Neural cell (in vitro differentiated cells): Measurements from ENCODE around the gene GLT8D1. TPM values are rescaled to one million over a fixed set of nuclear protein-coding genes. Genes with fewer than 3 reads are reported as not detected.

Experiments used
- H2AFZ ChIP-seq: fragments of 200-600, 300-800 bp; sonication (generic), shearing (Covaris generic); 2 replicates; pipeline ENCODE4 v1.6.0; 2014; ENCODE audit warnings: low read depth, mild to moderate bottlenecking, antibody characterized with exemption, low read length, moderate library complexity
- H3F3A ChIP-seq: fragments of 200-600 bp; shearing (Covaris generic); 2 replicates; pipeline ENCODE4 v1.6.1; 2016; ENCODE audit warnings: mild to moderate bottlenecking, moderate library complexity, mixed read lengths, antibody characterized with exemption, low read length; ENCODE audit not compliant: insufficient read depth, poor library complexity, severe bottlenecking
- H3K27ac ChIP-seq: fragments of 200-600, 300-800 bp; sonication (generic), shearing (Covaris generic); 2 replicates; pipeline ENCODE4 v1.5.1; 2014; ENCODE audit warnings: mild to moderate bottlenecking, low read length, moderate library complexity
- H3K27me3 ChIP-seq: fragments of 300-800, 200-600 bp; sonication (generic), shearing (Covaris generic); 2 replicates; pipeline ENCODE4 v1.6.0; 2014; ENCODE audit warnings: mild to moderate bottlenecking, low read depth, low read length, moderate library complexity; ENCODE audit not compliant: insufficient read depth
- H3K36me3 ChIP-seq: fragments of 300-800, 200-600 bp; sonication (generic), shearing (Covaris generic); 2 replicates; pipeline ENCODE4 v1.5.1; 2014; ENCODE audit warnings: mild to moderate bottlenecking, antibody characterized with exemption, low read length, moderate library complexity; ENCODE audit not compliant: insufficient read depth
- H3K4me2 ChIP-seq: fragments of 300-800, 200-600 bp; sonication (generic), shearing (Covaris generic); 2 replicates; pipeline ENCODE4 v1.6.0; 2014; ENCODE audit warnings: mild to moderate bottlenecking, low read length
- H3K4me3 ChIP-seq: fragments of 300-800, 200-600 bp; sonication (generic), shearing (Covaris generic); 2 replicates; pipeline ENCODE4 v1.5.1; 2014; ENCODE audit warnings: mild to moderate bottlenecking, low read length, moderate library complexity
- H3K79me2 ChIP-seq: fragments of 200-600 bp; shearing (Covaris generic); replicated peaks from 2 replicates; pipeline ENCODE4 v1.6.0; 2014; ENCODE audit warnings: mild to moderate bottlenecking, low read length, moderate library complexity; ENCODE audit not compliant: insufficient read depth
- H3K9ac ChIP-seq: fragments of 300-800, 200-600 bp; sonication (generic), shearing (Covaris generic); 2 replicates; pipeline ENCODE4 v1.6.1; 2016; ENCODE audit warnings: mild to moderate bottlenecking, low read length, mixed read lengths
- H3K9me2 ChIP-seq: fragments of 200-600 bp; shearing (Covaris generic); 2 replicates; pipeline ENCODE4 v1.6.1; 2016; ENCODE audit warnings: mild to moderate bottlenecking, low read length, mixed read lengths; ENCODE audit not compliant: insufficient read depth
- H3K9me3 ChIP-seq: fragments of 200-600, 300-800 bp; sonication (generic), shearing (Covaris generic); 2 replicates; pipeline ENCODE4 v1.6.1; 2016; ENCODE audit warnings: mild to moderate bottlenecking, mixed run types, low read length, moderate library complexity, mixed read lengths
- H4K20me1 ChIP-seq: fragments of 200-600 bp; shearing (Covaris generic); 2 replicates; pipeline ENCODE4 v1.6.1; 2016; ENCODE audit warnings: mild to moderate bottlenecking, mixed run types; ENCODE audit not compliant: insufficient read depth
- CTCF ChIP-seq: fragments of 450-650 bp; IDR thresholded peaks from 2 replicates; pipeline ENCODE4 v1.5.1; 2014; ENCODE audit warnings: antibody characterized with exemption, mild to moderate bottlenecking, moderate library complexity; ENCODE audit not compliant: poor library complexity, severe bottlenecking
- EP300 ChIP-seq: fragments of 450-650 bp; conservative IDR thresholded peaks from 2 replicates; pipeline ENCODE4 v1.6.1; 2014; ENCODE audit warnings: antibody characterized with exemption, mild to moderate bottlenecking, moderate library complexity; ENCODE audit not compliant: poor library complexity, severe bottlenecking
- EZH2 ChIP-seq: fragments of 200-600, 300-800 bp; shearing (Covaris generic), sonication (generic); IDR thresholded peaks from 2 replicates; pipeline ENCODE4 v1.6.1; 2014; ENCODE audit warnings: antibody characterized with exemption, low read length, borderline replicate concordance, mild to moderate bottlenecking; ENCODE audit not compliant: insufficient read depth, poor library complexity, severe bottlenecking
- MXI1 ChIP-seq: fragments of 450-650 bp; conservative IDR thresholded peaks from 2 replicates; pipeline ENCODE4 v1.6.1; 2014; ENCODE audit warnings: antibody characterized with exemption, mild to moderate bottlenecking; ENCODE audit not compliant: poor library complexity, severe bottlenecking
- POLR2AphosphoS5 ChIP-seq: IDR thresholded peaks from 2 replicates; pipeline ENCODE4 v1.6.1; 2012
- RAD21 ChIP-seq: fragments of 450-650 bp; conservative IDR thresholded peaks from 2 replicates; pipeline ENCODE4 v1.6.1; 2014; ENCODE audit warnings: antibody characterized with exemption, mild to moderate bottlenecking, moderate library complexity
- SMC3 ChIP-seq: fragments of 450-650 bp; conservative IDR thresholded peaks from 2 replicates; pipeline ENCODE4 v1.6.1; 2014; ENCODE audit warnings: antibody characterized with exemption, mild to moderate bottlenecking, moderate library complexity; ENCODE audit not compliant: poor library complexity
- TAF1 ChIP-seq: IDR thresholded peaks from 2 replicates; pipeline ENCODE4 v1.6.1; 2012; ENCODE audit warnings: low read depth
- polyA plus RNA-seq: library from polyadenylated mRNA; depleted of rRNA; stranded (reverse); fragments of >200 nt; gene quantifications from 2 replicates; pipeline ENCODE4 v1.2.3, GENCODE V29; 2014
- TF ChIP-seq, protein P1 (sequence below): IDR thresholded peaks from 2 replicates; pipeline ENCODE4 v1.6.1; 2012; ENCODE audit warnings: borderline replicate concordance

GLT8D1 gene
- polyA plus RNA-seq, 1 donor from 2014 or later, result 182 TPM

DNA sequence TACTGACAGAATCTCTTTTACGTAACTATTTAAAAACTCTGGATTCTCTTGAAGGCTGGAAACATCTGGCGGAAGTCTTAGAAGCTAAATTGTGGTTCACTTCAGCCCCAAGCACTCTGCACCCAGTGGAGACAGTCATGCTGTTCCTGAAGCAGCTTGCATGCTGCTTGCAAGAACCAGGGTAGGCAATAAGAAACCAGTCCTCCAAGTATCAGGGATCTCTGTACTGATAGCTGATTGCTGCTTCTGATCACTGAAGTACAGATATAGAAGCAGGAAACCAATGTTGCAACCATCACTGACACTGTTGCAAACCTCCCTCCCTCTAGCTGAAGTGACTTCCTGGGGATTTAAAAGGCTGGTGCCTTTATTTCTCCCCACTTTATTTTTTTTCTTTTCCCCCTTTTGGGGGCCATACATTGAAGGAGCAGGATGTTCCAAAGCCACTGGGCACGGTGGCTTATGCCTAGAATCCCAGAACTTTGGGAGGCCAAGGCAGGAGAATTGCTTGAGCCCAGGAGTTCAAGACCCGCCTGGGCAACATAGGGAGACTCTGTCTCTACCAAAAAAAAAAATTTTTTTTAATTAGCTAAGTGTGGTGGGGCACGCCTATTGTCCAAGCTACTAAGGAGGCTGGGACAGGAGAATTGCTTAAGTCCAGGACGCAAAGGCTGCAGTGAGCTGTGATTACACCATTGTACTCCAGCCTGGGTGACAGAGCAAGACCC is 15.6 kb upstream of the GLT8D1 start:
- no peak overlapping the region for H3K9ac ChIP-seq
- H3K4me3 ChIP-seq, result no peak overlapping the region
- H3K4me2 ChIP-seq, result no peak overlapping the region
- H2AFZ ChIP-seq, result no peak overlapping the region
- H3K36me3 ChIP-seq, result no peaks in the 10 kb centered on the region
- H3K9me3 ChIP-seq, result no peaks in the 10 kb centered on the region
- no peaks in the 10 kb centered on the region for H3F3A ChIP-seq
- H3K9me2 ChIP-seq, result no peaks in the 10 kb centered on the region
- H3K27ac ChIP-seq, result no peak overlapping the region
- H3K27me3 ChIP-seq, result no peaks in the 10 kb centered on the region
- TF ChIP-seq EZH2 (no peak), RAD21 (no peak), MXI1 (no peak), EP300 (no peak), CTCF (no peak), POLR2AphosphoS5 (no peak), TAF1 (no peak), SMC3 (no peak)
- TF ChIP-seq, protein P1, sequence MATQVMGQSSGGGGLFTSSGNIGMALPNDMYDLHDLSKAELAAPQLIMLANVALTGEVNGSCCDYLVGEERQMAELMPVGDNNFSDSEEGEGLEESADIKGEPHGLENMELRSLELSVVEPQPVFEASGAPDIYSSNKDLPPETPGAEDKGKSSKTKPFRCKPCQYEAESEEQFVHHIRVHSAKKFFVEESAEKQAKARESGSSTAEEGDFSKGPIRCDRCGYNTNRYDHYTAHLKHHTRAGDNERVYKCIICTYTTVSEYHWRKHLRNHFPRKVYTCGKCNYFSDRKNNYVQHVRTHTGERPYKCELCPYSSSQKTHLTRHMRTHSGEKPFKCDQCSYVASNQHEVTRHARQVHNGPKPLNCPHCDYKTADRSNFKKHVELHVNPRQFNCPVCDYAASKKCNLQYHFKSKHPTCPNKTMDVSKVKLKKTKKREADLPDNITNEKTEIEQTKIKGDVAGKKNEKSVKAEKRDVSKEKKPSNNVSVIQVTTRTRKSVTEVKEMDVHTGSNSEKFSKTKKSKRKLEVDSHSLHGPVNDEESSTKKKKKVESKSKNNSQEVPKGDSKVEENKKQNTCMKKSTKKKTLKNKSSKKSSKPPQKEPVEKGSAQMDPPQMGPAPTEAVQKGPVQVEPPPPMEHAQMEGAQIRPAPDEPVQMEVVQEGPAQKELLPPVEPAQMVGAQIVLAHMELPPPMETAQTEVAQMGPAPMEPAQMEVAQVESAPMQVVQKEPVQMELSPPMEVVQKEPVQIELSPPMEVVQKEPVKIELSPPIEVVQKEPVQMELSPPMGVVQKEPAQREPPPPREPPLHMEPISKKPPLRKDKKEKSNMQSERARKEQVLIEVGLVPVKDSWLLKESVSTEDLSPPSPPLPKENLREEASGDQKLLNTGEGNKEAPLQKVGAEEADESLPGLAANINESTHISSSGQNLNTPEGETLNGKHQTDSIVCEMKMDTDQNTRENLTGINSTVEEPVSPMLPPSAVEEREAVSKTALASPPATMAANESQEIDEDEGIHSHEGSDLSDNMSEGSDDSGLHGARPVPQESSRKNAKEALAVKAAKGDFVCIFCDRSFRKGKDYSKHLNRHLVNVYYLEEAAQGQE, result no peak
- no peaks in the 10 kb centered on the region for H3K79me2 ChIP-seq
- H4K20me1 ChIP-seq, result no peaks in the 10 kb centered on the region

DNA sequence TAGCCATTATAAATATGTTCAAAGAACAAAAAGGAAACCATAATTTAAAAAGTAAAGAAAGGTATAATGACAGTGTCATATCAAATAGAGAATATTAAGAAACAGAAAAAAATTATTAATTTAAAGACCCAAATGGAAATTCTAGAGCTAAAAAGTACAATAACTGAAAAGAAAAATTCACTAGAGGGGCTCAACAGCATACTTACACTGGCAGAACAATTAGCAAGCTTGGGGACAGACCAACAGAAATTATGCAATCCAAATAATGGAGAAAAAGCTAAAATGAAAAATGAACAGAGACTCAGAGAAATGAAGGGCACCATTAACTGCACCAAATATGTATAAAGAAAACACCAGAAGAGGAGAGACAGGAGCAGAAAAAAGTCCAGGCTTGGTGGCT is 14.0 kb upstream of the GLT8D1 start:
- Histone ChIP-seq H3K9me2 (no peaks in the 10 kb centered on the region), H3K9me3 (no peaks in the 10 kb centered on the region), H3K36me3 (no peaks in the 10 kb centered on the region), H3K27me3 (no peaks in the 10 kb centered on the region), H3K9ac (no peak overlapping the region), H3K27ac (no peak overlapping the region), H2AFZ (no peak overlapping the region), H3K4me2 (no peak overlapping the region), H3K4me3 (no peak overlapping the region), H3F3A (no peaks in the 10 kb centered on the region), H3K79me2 (no peaks in the 10 kb centered on the region), H4K20me1 (no peaks in the 10 kb centered on the region)
- TF ChIP-seq MXI1, result no peak
- no peak for TF ChIP-seq RAD21
- TF ChIP-seq SMC3, result no peak
